WTC11 (cell line): ENCODE measurements around the gene MLC1. TPM values are rescaled to one million over a fixed set of nuclear protein-coding genes. Genes with fewer than 3 reads are reported as not detected.

Source experiments
- ATAC-seq: fragments of 200-7000 bp; cut with Tn5 transposase; 2 replicates; pipeline ENCODE4 v1.10.0; 2021; ENCODE audit warnings: mild to moderate bottlenecking, moderate library complexity
- CTCF ChIA-PET: fragments of 300-600 bp; sonication (Branson Sonifier 250); formaldehyde crosslinking; loops from one replicate; lab custom pipeline; 2021; ENCODE audit warnings: antibody characterized with exemption; lab: Charles Lee
- POLR2A ChIA-PET: fragments of 350-600 bp; sonication (Branson Sonifier 250); formaldehyde crosslinking; loops from one replicate; lab custom pipeline; 2021; ENCODE audit warnings: antibody characterized with exemption; lab: Charles Lee
- DNase-seq: peaks from one replicate; pipeline ENCODE4 v3.0.0; 2021; ENCODE audit warnings: low spot score
- H3K27ac Mint-ChIP-seq: 2 replicates; pipeline ENCODE4 v1.8.0; 2021; ENCODE audit warnings: mixed read lengths
- H3K27me3 Mint-ChIP-seq: 2 replicates; pipeline ENCODE4 v1.8.0; 2021; ENCODE audit warnings: low read depth, mild to moderate bottlenecking, moderate library complexity, mixed read lengths
- H3K36me3 Mint-ChIP-seq: 2 replicates; pipeline ENCODE4 v1.8.0; 2021; ENCODE audit warnings: mixed read lengths
- H3K4me1 Mint-ChIP-seq: 2 replicates; pipeline ENCODE4 v1.8.0; 2022; ENCODE audit warnings: mixed read lengths
- H3K4me3 Mint-ChIP-seq: 2 replicates; pipeline ENCODE4 v1.8.0; 2021; ENCODE audit warnings: mild to moderate bottlenecking, moderate library complexity, mixed read lengths
- H3K9me3 Mint-ChIP-seq: 2 replicates; pipeline ENCODE4 v1.8.0; 2021; ENCODE audit warnings: mixed read lengths
- ARID4B ChIP-seq: sonication (generic); formaldehyde crosslinking; IDR thresholded peaks from 2 replicates; pipeline ENCODE4 v1.8.0; 2023; ENCODE audit warnings: missing genetic modification reagents, mild to moderate bottlenecking, borderline replicate concordance
- CDX4 ChIP-seq: fragments of 250-450 bp; sonication (Bioruptor Pico); IDR thresholded peaks from 2 replicates; pipeline ENCODE4 v1.9.0; 2021; ENCODE audit warnings: moderate library complexity, mild to moderate bottlenecking, inconsistent platforms, borderline replicate concordance
- CREB1 ChIP-seq: sonication (generic); formaldehyde crosslinking; IDR thresholded peaks from 2 replicates; pipeline ENCODE4 v1.8.0; 2023; ENCODE audit warnings: mild to moderate bottlenecking, missing genetic modification reagents
- ERG ChIP-seq: fragments of 250-450 bp; sonication (Bioruptor Pico); IDR thresholded peaks from 2 replicates; pipeline ENCODE4 v1.8.0; 2021; ENCODE audit warnings: mild to moderate bottlenecking
- ESRRA ChIP-seq: sonication (generic); formaldehyde crosslinking; IDR thresholded peaks from 2 replicates; pipeline ENCODE4 v1.8.1; 2022; ENCODE audit warnings: mild to moderate bottlenecking, missing genetic modification reagents, borderline replicate concordance
- GRHL2 ChIP-seq: fragments of 250-450 bp; sonication (Bioruptor Pico); IDR thresholded peaks from 2 replicates; pipeline ENCODE4 v1.8.0; 2022; ENCODE audit warnings: mild to moderate bottlenecking, moderate library complexity; ENCODE audit not compliant: insufficient replicate concordance, severe bottlenecking
- MAX ChIP-seq: sonication (generic); formaldehyde crosslinking; IDR thresholded peaks from 2 replicates; pipeline ENCODE4 v1.8.0; 2022; ENCODE audit warnings: mild to moderate bottlenecking, missing genetic modification reagents
- NFATC4 ChIP-seq: fragments of 250-450 bp; sonication (Bioruptor Pico); IDR thresholded peaks from 2 replicates; pipeline ENCODE4 v1.9.0; 2021; ENCODE audit warnings: mild to moderate bottlenecking
- NR2C2 ChIP-seq: sonication (generic); formaldehyde crosslinking; IDR thresholded peaks from 2 replicates; pipeline ENCODE4 v1.8.0; 2022; ENCODE audit warnings: mild to moderate bottlenecking, missing genetic modification reagents
- SMAD4 ChIP-seq: sonication (generic); formaldehyde crosslinking; IDR thresholded peaks from 2 replicates; pipeline ENCODE4 v1.8.0; 2022; ENCODE audit warnings: mild to moderate bottlenecking, missing genetic modification reagents
- TEAD1 ChIP-seq: sonication (generic); formaldehyde crosslinking; IDR thresholded peaks from 2 replicates; pipeline ENCODE4 v1.8.0; 2022; ENCODE audit warnings: mild to moderate bottlenecking, missing genetic modification reagents
- USF1 ChIP-seq: sonication (generic); formaldehyde crosslinking; IDR thresholded peaks from 2 replicates; pipeline ENCODE4 v1.8.0; 2022; ENCODE audit warnings: mild to moderate bottlenecking, missing genetic modification reagents
- ZNF219 ChIP-seq: sonication (generic); formaldehyde crosslinking; IDR thresholded peaks from 2 replicates; pipeline ENCODE4 v1.8.0; 2023; ENCODE audit warnings: missing genetic modification reagents, mild to moderate bottlenecking, borderline replicate concordance
- ZNF532 ChIP-seq: fragments of 250-450 bp; sonication (Bioruptor Pico); IDR thresholded peaks from 2 replicates; pipeline ENCODE4 v1.9.0; 2021; ENCODE audit warnings: mild to moderate bottlenecking, borderline replicate concordance
- total RNA-seq: library from RNA; stranded (reverse); gene quantifications from 3 replicates; pipeline ENCODE4 v1.2.3, GENCODE V29; 2021

Gene MLC1
- total RNA-seq, 1 experiment from 2014 or later: 0.13 TPM

GRCh38 chr22:50032109-50032871 lies 52.9 kb downstream of the MLC1 start:
- Mint-ChIP-seq H3K9me3 (no peaks in the 10 kb centered on the region), H3K36me3 (no peaks in the 10 kb centered on the region), H3K27me3 (peaks cover 20% of the 10 kb centered on the region), H3K4me3 (no peak overlapping the region), H3K27ac (no peak overlapping the region)
- CTCF ChIA-PET: interaction anchor here (0.8 to 3.2 kb wide), 4 partner anchors 27 to 110 kb away, joined by 3 to 75 read pairs (median 27); no protein-coding TSS in a partner anchor
- TF ChIP-seq CREB1 (CRISPR knock-in tag) (no peak), NFATC4 (CRISPR knock-in tag) (no peak)
- TF ChIP-seq, all 79 proteins: peak for 0
- ATAC-seq: no peak
- no peaks in the 10 kb centered on the region for H3K4me1 Mint-ChIP-seq
- POLR2A ChIA-PET: no interaction called here
- no peak for DNase-seq

GRCh38 chr22:50031189-50032091 lies 53.8 kb downstream of the MLC1 start:
- ChIA-PET CTCF (interaction anchor here (0.6 to 3.2 kb wide), 32 partner anchors 14 to 447 kb away, joined by 3 to 75 read pairs (median 5); partner anchors contain the start of genes ALG12, CRELD2, IL17REL and MLC1), POLR2A (no interaction called here)
- ATAC-seq: no peak
- no peak for DNase-seq
- peaks cover 20% of the 10 kb centered on the region for H3K27me3 Mint-ChIP-seq
- no peaks in the 10 kb centered on the region for H3K36me3 Mint-ChIP-seq
- no peak overlapping the region for H3K4me3 Mint-ChIP-seq
- no peak for TF ChIP-seq ZNF219 (CRISPR knock-in tag)
- no peak for TF ChIP-seq ERG (CRISPR knock-in tag)
- TF ChIP-seq CDX4 (CRISPR knock-in tag): no peak
- no peak for TF ChIP-seq SMAD4 (CRISPR knock-in tag)
- TF ChIP-seq NR2C2 (CRISPR knock-in tag): no peak
- TF ChIP-seq MAX (CRISPR knock-in tag): no peak
- TF ChIP-seq ZNF532: no peak
- no peak overlapping the region for H3K27ac Mint-ChIP-seq
- H3K4me1 Mint-ChIP-seq: no peaks in the 10 kb centered on the region
- H3K9me3 Mint-ChIP-seq: no peaks in the 10 kb centered on the region

- no peaks in the 10 kb centered on the region for H3K36me3 Mint-ChIP-seq
- no peak overlapping the region for H3K27ac Mint-ChIP-seq
- no peak overlapping the region for H3K4me3 Mint-ChIP-seq
- no peaks in the 10 kb centered on the region for H3K9me3 Mint-ChIP-seq
- ChIA-PET POLR2A (interaction anchor here (0.5 to 1.0 kb wide), 2 partner anchors 100 to 294 kb away, joined by 4 to 8 read pairs; no protein-coding TSS in a partner anchor), CTCF (interaction anchor here (0.5 to 3.2 kb wide), 74 partner anchors 11 to 657 kb away, joined by 3 to 75 read pairs (median 5); partner anchors contain the start of genes ALG12, CRELD2, IL17REL and MLC1)
- peak; percentile 93 for ATAC-seq
- H3K27me3 Mint-ChIP-seq: peaks cover 20% of the 10 kb centered on the region
- no peaks in the 10 kb centered on the region for H3K4me1 Mint-ChIP-seq
- peak; percentile 93 for DNase-seq
- TF ChIP-seq ESRRA (CRISPR knock-in tag) (peak; percentile 66; the same call in 1 of the 2 replicates), TEAD1 (CRISPR knock-in tag) (peak; percentile 70; the same call in 1 of the 2 replicates), USF1 (CRISPR knock-in tag) (peak; percentile 48; the same call in 1 of the 2 replicates), ARID4B (CRISPR knock-in tag) (0 out of 2 replicates have a peak, but pooled peaks have one; percentile 72), GRHL2 (CRISPR knock-in tag) (no peak)
Measured at GRCh38 chr22:50030297-50031188, 54.7 kb downstream of the MLC1 start.
